Measurements from ENCODE around the gene TRAPPC11.
"Not testable (repeated sequence)": the region's sequence is repeated elsewhere in the genome, so short reads cannot be mapped to it uniquely, and the experiment has no call there.

The TRAPPC11 gene

GRCh38 chr4:183618681-183619080 lies 40.4 kb upstream of the TRAPPC11 start:
- no peak overlapping the region for H3K4me3 ChIP-seq (ENCODE audit: low read length)
- no peak for TF ChIP-seq CTCF (conservative IDR thresholded peaks at IDR 0.05; ENCODE audit: low read length)
- no peak for DNase-seq (ENCODE audit: low read depth)

DNA sequence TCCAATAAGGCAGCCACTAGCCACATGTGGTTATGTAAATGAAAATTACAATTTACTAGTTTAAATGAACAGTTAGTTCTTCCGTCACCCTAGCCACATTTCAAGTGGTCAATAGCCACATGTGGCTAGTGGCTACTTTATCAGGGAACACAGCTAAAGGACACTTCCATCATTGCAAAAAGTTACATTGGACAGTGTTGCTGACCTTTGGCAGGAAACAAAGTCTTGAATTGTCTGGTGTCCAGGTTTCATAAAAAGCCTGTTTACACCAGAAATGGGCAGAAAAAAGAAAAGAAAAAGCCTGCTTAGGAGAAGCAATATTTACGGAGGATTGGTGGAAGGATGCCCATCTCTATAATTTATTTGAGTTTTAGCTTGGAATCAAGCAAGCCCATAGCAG lies 38.7 kb upstream of the TRAPPC11 start:
- H3K4me3 ChIP-seq (ENCODE audit: low read length) = no peak overlapping the region
- no peak for TF ChIP-seq CTCF (conservative IDR thresholded peaks at IDR 0.05; ENCODE audit: low read length)
- no peak for DNase-seq (ENCODE audit: low read depth)

DNA sequence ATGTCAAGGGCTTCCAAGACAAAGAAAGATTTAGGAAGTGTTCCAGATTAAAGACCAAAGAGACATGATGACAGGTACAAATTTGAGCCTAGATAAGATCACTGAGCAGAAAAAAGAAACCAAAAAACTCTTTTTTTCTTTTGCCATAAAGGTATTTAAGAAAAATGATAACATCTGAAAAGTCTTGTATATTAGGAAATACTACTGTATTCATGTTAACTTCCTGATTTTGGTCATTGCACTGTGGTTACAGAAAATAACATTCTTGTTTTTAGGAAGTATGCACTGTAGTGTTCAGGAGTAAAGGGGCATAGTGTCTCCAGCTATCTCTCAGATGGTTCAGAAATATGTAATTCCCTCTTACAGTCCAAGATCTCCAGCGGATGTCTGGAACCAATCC lies 37.2 kb upstream of the TRAPPC11 start:
- TF ChIP-seq CTCF (conservative IDR thresholded peaks at IDR 0.05; ENCODE audit: low read length) = no peak
- H3K4me3 ChIP-seq (ENCODE audit: low read length) = no peak overlapping the region
- DNase-seq (ENCODE audit: low read depth) = no peak

- no peak for TF ChIP-seq CTCF (conservative IDR thresholded peaks at IDR 0.05; ENCODE audit: low read length)
- H3K4me3 ChIP-seq (ENCODE audit: low read length) = no peak overlapping the region
- no peak for DNase-seq (ENCODE audit: low read depth)
Measured at GRCh38 chr4:183624548-183624947, 34.5 kb upstream of the TRAPPC11 start.

- no peak for DNase-seq (ENCODE audit: low read depth)
- H3K4me3 ChIP-seq (ENCODE audit: low read length) = no peak overlapping the region
- TF ChIP-seq CTCF (conservative IDR thresholded peaks at IDR 0.05; ENCODE audit: low read length) = no peak
Measured at GRCh38 chr4:183626168-183626567, 32.9 kb upstream of the TRAPPC11 start.

DNA sequence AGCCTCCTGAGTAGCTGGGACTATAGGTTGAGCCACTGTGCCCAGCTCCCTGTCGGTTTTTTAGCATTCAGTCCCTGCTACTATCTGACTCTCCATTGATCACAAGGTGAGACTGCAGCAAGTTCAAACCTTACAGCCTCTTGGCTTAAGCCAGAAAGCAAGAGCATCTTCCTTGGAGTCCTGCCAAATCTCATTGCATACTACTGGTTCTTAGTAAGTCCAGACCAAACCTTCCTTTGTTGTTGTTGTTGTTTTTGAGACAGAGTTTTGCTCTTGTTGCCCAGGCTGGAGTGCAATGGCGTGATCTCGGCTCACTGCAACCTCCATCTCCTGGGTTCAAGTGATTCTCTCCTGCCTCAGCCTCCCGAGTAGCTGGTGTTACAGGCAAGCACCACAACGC lies 31.8 kb upstream of the TRAPPC11 start:
- not testable (repeated sequence) for DNase-seq (ENCODE audit: low read depth); H3K4me3 ChIP-seq (ENCODE audit: low read length)

GRCh38 chr4:183627979-183628588 lies 31.0 kb upstream of the TRAPPC11 start:
- H3K4me3 ChIP-seq (ENCODE audit: low read length) = no peak overlapping the region
- TF ChIP-seq CTCF (conservative IDR thresholded peaks at IDR 0.05; ENCODE audit: low read length) = no peak
- DNase-seq (ENCODE audit: low read depth) = no peak
